Activated T-cell treated with anti-CD3 and anti-CD28 coated beads, Interleukin-2, amount 50 U/mL, for 4 hours (primary cell): Measurements from ENCODE around the gene XAGE5. TPM values are rescaled to one million over a fixed set of nuclear protein-coding genes. Genes with fewer than 3 reads are reported as not detected.
"Not testable (repeated sequence)": the region's sequence is repeated elsewhere in the genome, so short reads cannot be mapped to it uniquely, and the experiment has no call there.

Experiments used
- ATAC-seq, 2 donors: fragments of 200-7000 bp; cut with Tn5 transposase; one replicate each; pipeline ENCODE4 v1.10.0; 2021
- DNase-seq: peaks from one replicate; pipeline ENCODE4 v3.0.0-alpha.2; 2020
- H3K27me3 Mint-ChIP-seq: one replicate; pipeline ENCODE4 v1.8.0; 2021; ENCODE audit warnings: low read depth, mixed read lengths
- H3K36me3 Mint-ChIP-seq: one replicate; pipeline ENCODE4 v1.8.0; 2022; ENCODE audit warnings: mixed read lengths; ENCODE audit not compliant: insufficient read depth
- H3K4me1 Mint-ChIP-seq: one replicate; pipeline ENCODE4 v1.8.0; 2021; ENCODE audit warnings: low read depth, mixed read lengths
- H3K4me3 Mint-ChIP-seq: one replicate; pipeline ENCODE4 v1.8.0; 2021; ENCODE audit warnings: mild to moderate bottlenecking, moderate library complexity, mixed read lengths
- H3K9me3 Mint-ChIP-seq: one replicate; pipeline ENCODE4 v1.8.0; 2021; ENCODE audit warnings: mixed read lengths
- total RNA-seq, 3 donors: library from RNA; stranded (reverse); gene quantifications; one replicate each; pipeline ENCODE4 v1.2.1, GENCODE V29; 2021

Gene XAGE5
- total RNA-seq, result not detected

- Mint-ChIP-seq H3K27me3 (no peaks in the 10 kb centered on the region), H3K9me3 (no peaks in the 10 kb centered on the region), H3K36me3 (no peaks in the 10 kb centered on the region), H3K4me3 (no peak within 1 kb of the TSS), H3K4me1 (no peaks in the 10 kb centered on the region)
- ATAC-seq (no peak), DNase-seq (no peak)
These were observed at the start of gene XAGE5 for GRCh38 chrX:52811065-52811625. TSS of gene XAGE5 (plus strand) at chrX:52811287. CDS start at chrX:52812567, 1,280 bp downstream.

- DNase-seq, H3K9me3 Mint-ChIP-seq, ATAC-seq, H3K4me3 Mint-ChIP-seq, H3K27me3 Mint-ChIP-seq, H3K36me3 Mint-ChIP-seq, H3K4me1 Mint-ChIP-seq: not testable (repeated sequence)
These were observed 45.1 kb upstream of the XAGE5 start for GRCh38 chrX:52765983-52766382.

- not testable (repeated sequence) for H3K4me3 Mint-ChIP-seq, H3K27me3 Mint-ChIP-seq, DNase-seq, H3K4me1 Mint-ChIP-seq, ATAC-seq, H3K36me3 Mint-ChIP-seq, H3K9me3 Mint-ChIP-seq
These were observed 37.6 kb upstream of the XAGE5 start for GRCh38 chrX:52773504-52773903.

- not testable (repeated sequence) for H3K36me3 Mint-ChIP-seq, ATAC-seq, H3K4me1 Mint-ChIP-seq, H3K9me3 Mint-ChIP-seq, H3K27me3 Mint-ChIP-seq, H3K4me3 Mint-ChIP-seq, DNase-seq
These were observed 13.8 kb upstream of the XAGE5 start, which contains the start of gene SPANXN5 for GRCh38 chrX:52797327-52797726. TSS of gene SPANXN5 (minus strand) at chrX:52797427. CDS start at chrX:52797348, 79 bp downstream.

GRCh38 chrX:52804876-52805275 lies 6.2 kb upstream of the XAGE5 start:
- not testable (repeated sequence) for ATAC-seq, H3K9me3 Mint-ChIP-seq, H3K36me3 Mint-ChIP-seq, H3K27me3 Mint-ChIP-seq, H3K4me3 Mint-ChIP-seq, H3K4me1 Mint-ChIP-seq, DNase-seq

GRCh38 chrX:52819788-52820187 lies 8.7 kb downstream of the XAGE5 start:
- Mint-ChIP-seq H3K27me3 (peaks cover 1% of the 10 kb centered on the region), H3K36me3 (no peaks in the 10 kb centered on the region), H3K9me3 (no peaks in the 10 kb centered on the region), H3K4me3 (no peak overlapping the region), H3K4me1 (no peaks in the 10 kb centered on the region)
- no peak for DNase-seq
- ATAC-seq, result no peak

GRCh38 chrX:52821079-52821760 lies 10.1 kb downstream of the XAGE5 start:
- H3K36me3 Mint-ChIP-seq, result no peaks in the 10 kb centered on the region
- peaks cover 1% of the 10 kb centered on the region for H3K27me3 Mint-ChIP-seq
- H3K9me3 Mint-ChIP-seq, result no peaks in the 10 kb centered on the region
- ATAC-seq (no peak), DNase-seq (no peak)
- no peaks in the 10 kb centered on the region for H3K4me1 Mint-ChIP-seq
- no peak overlapping the region for H3K4me3 Mint-ChIP-seq

GRCh38 chrX:52824608-52825007 lies 13.5 kb downstream of the XAGE5 start:
- no peak for ATAC-seq
- Mint-ChIP-seq H3K27me3 (peaks cover 1% of the 10 kb centered on the region), H3K4me1 (no peaks in the 10 kb centered on the region), H3K4me3 (no peak overlapping the region), H3K9me3 (no peaks in the 10 kb centered on the region), H3K36me3 (no peaks in the 10 kb centered on the region)
- DNase-seq, result no peak

GRCh38 chrX:52830551-52830950 lies 19.5 kb downstream of the XAGE5 start:
- no peak for ATAC-seq
- Mint-ChIP-seq H3K27me3 (no peaks in the 10 kb centered on the region), H3K9me3 (no peaks in the 10 kb centered on the region), H3K4me3 (no peak overlapping the region), H3K4me1 (no peaks in the 10 kb centered on the region), H3K36me3 (no peaks in the 10 kb centered on the region)
- no peak for DNase-seq

- Mint-ChIP-seq H3K36me3 (no peaks in the 10 kb centered on the region), H3K4me1 (no peaks in the 10 kb centered on the region), H3K4me3 (no peak overlapping the region), H3K27me3 (peaks cover 3% of the 10 kb centered on the region), H3K9me3 (no peaks in the 10 kb centered on the region)
- DNase-seq (no peak), ATAC-seq (no peak)
These were observed 28.1 kb downstream of the XAGE5 start for GRCh38 chrX:52839137-52839536.

GRCh38 chrX:52843619-52844018 lies 32.5 kb downstream of the XAGE5 start:
- H3K4me3 Mint-ChIP-seq, ATAC-seq, H3K4me1 Mint-ChIP-seq, H3K9me3 Mint-ChIP-seq, DNase-seq, H3K27me3 Mint-ChIP-seq, H3K36me3 Mint-ChIP-seq: not testable (repeated sequence)

- peaks cover 11% of the 10 kb centered on the region for H3K27me3 Mint-ChIP-seq
- no peak for ATAC-seq
- H3K36me3 Mint-ChIP-seq, result no peaks in the 10 kb centered on the region
- no peak for DNase-seq
- no peaks in the 10 kb centered on the region for H3K4me1 Mint-ChIP-seq
- H3K9me3 Mint-ChIP-seq, result no peaks in the 10 kb centered on the region
- H3K4me3 Mint-ChIP-seq, result no peak overlapping the region
These were observed 41.2 kb downstream of the XAGE5 start for GRCh38 chrX:52852110-52852860.

GRCh38 chrX:52856991-52857525 lies 46.0 kb downstream of the XAGE5 start:
- not testable (repeated sequence) for H3K4me1 Mint-ChIP-seq, H3K4me3 Mint-ChIP-seq, H3K36me3 Mint-ChIP-seq, H3K9me3 Mint-ChIP-seq, ATAC-seq, H3K27me3 Mint-ChIP-seq, DNase-seq

- no peaks in the 10 kb centered on the region for H3K36me3 Mint-ChIP-seq
- peaks cover 2% of the 10 kb centered on the region for H3K27me3 Mint-ChIP-seq
- H3K9me3 Mint-ChIP-seq, result no peaks in the 10 kb centered on the region
- H3K4me1 Mint-ChIP-seq, result no peaks in the 10 kb centered on the region
- no peak for DNase-seq
- H3K4me3 Mint-ChIP-seq, result no peak overlapping the region
- no peak for ATAC-seq
These were observed 54.4 kb downstream of the XAGE5 start for GRCh38 chrX:52865343-52865998.
